Measurements from ENCODE around the gene ABTB2.

ABTB2 gene

DNA sequence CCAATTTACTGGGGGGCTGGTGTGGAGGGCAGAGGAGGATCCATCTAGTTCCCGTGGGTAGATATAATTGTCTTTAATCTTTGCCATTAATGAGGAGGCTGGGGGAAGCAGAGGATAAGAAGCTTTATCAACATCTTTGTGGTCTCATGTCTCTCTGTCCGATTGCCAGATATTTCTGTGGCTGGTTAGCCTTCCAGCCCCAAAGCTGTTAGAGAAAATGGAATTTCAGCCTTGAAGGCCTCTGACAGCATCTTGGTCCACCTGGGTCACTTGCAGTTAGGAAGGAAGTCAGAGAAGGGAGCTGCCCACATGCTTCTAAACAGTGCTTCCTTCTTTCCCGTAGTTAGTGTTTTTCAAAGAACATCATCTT lies 56.9 kb downstream of the ABTB2 start:
- TF ChIP-seq, protein P1, sequence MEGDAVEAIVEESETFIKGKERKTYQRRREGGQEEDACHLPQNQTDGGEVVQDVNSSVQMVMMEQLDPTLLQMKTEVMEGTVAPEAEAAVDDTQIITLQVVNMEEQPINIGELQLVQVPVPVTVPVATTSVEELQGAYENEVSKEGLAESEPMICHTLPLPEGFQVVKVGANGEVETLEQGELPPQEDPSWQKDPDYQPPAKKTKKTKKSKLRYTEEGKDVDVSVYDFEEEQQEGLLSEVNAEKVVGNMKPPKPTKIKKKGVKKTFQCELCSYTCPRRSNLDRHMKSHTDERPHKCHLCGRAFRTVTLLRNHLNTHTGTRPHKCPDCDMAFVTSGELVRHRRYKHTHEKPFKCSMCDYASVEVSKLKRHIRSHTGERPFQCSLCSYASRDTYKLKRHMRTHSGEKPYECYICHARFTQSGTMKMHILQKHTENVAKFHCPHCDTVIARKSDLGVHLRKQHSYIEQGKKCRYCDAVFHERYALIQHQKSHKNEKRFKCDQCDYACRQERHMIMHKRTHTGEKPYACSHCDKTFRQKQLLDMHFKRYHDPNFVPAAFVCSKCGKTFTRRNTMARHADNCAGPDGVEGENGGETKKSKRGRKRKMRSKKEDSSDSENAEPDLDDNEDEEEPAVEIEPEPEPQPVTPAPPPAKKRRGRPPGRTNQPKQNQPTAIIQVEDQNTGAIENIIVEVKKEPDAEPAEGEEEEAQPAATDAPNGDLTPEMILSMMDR (conservative IDR thresholded peaks at IDR 0.05), result no peak
- no peak for TF ChIP-seq ZFX (IDR thresholded peaks at IDR 0.05)
- no peak overlapping the region for H3K27ac ChIP-seq

DNA sequence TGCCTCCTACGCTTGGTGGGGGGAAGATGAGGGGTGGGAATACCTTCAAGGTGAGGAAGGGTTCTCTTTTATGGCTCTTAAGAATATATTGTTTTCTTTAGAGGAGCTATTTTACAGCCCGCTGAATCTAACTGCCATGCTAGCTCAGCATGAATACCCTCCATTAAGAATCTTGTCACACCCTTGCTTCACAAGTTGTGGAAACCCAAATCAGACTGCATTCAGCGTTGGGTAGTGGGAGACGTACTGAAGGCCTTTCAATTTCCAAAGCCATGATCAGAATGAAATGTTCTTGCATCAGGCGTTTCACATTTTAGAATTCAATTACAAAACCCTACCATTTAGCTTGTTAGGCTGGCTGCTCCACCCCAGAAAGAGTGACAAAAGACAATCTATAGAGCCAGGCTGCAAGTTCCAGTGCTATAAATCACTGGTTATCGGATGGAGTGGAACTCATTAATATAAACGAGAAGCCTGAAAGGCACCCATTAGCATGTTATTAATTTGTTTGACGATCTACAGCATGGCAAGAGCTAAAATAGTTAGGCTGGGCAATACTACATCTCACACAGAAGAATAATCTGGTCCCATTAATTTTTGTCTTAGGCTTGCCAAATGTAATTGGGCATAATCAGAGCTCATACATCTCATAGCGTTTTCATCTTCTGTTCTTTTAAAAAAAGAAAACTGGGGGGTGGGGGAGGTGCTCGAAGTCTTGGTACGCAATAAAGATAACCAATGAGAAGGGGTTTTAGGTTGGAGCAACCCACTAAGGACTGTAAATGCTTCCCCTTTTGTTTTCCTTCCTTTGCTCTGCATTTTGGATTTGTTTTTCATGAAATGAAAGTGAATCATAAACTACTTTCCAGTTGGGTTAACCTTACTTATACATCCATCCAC lies 57.5 kb downstream of the ABTB2 start:
- no peak for TF ChIP-seq ZFX (IDR thresholded peaks at IDR 0.05)
- TF ChIP-seq, protein P1 (conservative IDR thresholded peaks at IDR 0.05), result no peak
- no peak overlapping the region for H3K27ac ChIP-seq

DNA sequence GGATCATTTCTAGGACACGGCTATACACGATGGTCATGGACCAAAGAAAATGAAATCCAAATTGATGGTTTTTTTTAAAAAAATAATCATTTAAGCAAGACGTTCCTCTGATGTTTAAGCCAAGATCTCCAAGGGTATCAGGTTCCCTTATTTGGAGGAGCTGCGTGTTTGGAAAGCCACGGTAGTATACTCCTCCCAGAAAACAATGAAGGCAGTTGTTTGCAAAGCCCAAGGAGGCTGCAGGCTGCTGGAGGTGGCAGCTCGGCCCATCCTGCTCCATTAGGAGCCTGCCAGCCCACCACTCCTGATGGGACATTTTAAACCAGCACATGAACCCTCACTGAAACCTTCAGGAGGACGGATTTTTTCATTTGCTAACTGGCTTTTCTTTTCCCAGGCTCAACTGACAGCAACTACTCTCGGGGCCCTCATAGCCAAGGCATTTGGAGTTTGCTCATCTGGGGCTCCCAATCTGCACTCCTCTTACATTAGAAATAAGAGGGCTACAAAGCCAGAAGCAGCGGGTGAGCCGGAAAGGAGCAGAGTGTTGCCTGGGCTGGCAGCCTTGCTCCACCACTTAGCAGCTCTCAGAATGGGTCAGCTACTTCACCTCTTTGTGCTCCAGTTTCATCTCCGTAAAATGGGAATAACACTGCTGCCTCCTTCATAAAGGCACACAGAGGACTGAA lies 58.4 kb downstream of the ABTB2 start:
- TF ChIP-seq ZFX (IDR thresholded peaks at IDR 0.05), result no peak
- TF ChIP-seq, protein P1 (conservative IDR thresholded peaks at IDR 0.05), result no peak
- no peak overlapping the region for H3K27ac ChIP-seq

DNA sequence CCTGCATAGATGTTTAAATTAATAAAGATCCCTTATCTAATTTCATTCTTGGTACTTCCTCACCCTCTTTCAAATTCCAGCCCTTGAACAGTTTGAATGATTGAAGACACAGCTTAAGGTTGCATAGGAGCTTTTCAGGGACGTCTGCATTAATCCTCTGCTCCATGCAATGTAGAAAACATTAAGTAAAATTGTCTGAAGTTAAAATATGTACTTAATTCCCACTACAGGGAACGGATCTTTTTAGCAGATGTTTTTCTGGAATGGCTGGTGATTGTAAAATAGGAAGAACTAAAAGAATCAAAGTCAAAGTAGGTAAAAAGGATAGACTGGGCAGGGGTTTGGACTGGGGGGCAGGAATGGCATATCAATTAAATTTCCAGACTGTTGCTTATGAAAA lies 58.9 kb downstream of the ABTB2 start:
- no peak for TF ChIP-seq ZFX (IDR thresholded peaks at IDR 0.05)
- TF ChIP-seq, protein P1 (conservative IDR thresholded peaks at IDR 0.05), result no peak
- H3K27ac ChIP-seq, result no peak overlapping the region

DNA sequence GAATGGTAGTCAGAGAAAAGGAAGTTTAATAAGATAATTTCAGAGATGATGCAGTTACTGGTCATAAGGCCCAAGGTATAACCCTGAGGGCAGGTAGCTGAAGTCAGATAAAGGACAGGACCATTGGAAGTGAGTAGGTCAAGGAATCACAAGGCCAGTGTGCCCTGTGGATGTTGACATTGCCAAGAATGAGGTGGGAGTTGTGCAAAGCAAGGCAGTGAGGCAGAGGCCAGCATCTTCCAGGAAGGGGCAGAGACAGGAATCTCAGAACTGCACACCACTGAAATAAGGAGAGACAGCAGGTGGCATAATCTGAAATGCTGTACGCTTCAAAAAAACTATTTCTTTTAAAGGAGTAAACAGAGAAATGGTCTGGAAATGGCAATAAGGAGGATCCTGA lies 61.4 kb downstream of the ABTB2 start:
- H3K27ac ChIP-seq, result no peak overlapping the region
- TF ChIP-seq, protein P1 (conservative IDR thresholded peaks at IDR 0.05), result no peak
- TF ChIP-seq ZFX (IDR thresholded peaks at IDR 0.05), result no peak

DNA sequence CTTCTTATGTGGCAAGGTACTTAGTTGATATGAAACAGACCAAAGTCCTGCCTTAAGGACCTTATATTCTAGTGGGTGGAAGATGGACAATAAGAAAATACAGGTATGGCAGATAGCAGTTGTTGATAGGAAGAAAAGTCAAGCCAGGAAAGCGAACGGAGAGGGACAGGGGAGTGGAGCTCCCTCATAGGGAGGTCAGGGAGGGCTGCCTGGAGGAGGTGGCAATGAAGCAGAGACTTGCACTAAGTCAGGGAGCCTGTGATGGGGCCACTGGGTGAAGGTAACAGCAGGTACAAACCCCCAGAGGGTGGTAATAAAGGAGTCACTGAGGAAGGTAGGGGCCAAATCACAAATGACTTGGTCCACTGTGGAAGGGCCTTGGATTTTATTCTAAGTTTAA lies 65.3 kb downstream of the ABTB2 start:
- TF ChIP-seq, protein P1 (conservative IDR thresholded peaks at IDR 0.05), result no peak
- TF ChIP-seq ZFX (IDR thresholded peaks at IDR 0.05), result no peak

DNA sequence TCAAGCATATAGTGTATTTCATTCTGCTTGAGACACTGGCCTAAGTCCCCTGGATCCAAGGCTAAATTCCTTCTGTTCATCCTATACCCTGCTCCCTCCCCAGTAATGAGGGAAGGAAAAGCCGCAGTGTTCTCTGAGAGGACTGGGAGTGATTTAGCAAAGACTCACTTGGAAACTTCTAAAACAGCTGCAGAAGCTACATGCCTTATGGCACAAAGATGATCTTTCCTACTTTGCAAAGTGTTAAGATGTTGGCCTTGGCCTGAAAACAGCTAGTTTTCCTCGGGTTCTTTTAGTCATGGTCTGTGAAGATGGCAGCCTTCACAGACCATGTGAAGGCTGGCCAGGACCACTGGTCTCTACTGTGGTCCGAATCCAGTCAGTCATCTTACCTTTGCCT lies 65.7 kb downstream of the ABTB2 start:
- H3K27ac ChIP-seq, result no peak overlapping the region
- no peak for TF ChIP-seq ZFX (IDR thresholded peaks at IDR 0.05)
- TF ChIP-seq, protein P1 (conservative IDR thresholded peaks at IDR 0.05), result no peak

More for the DNA sequence above, 65.3 kb downstream of the ABTB2 start:
- H3K27ac ChIP-seq, result no peak overlapping the region
